ENCODE results near the gene KCNQ5.

Gene KCNQ5

GRCh38 chr6:73107016-73107415 is 485.2 kb downstream of the KCNQ5 start:
- Histone ChIP-seq H3K36me3 (replicated peaks in 1 of 2; ENCODE audit: control insufficient read depth in 2 of 2, insufficient read depth in 2 of 2, low read length in 2 of 2) (no peaks in the 10 kb centered on the region), H3K4me1 (ENCODE audit: control insufficient read depth in 2 of 2, insufficient read depth in 1 of 2, low read depth in 1 of 2, low read length in 2 of 2) (no peaks in the 10 kb centered on the region), H3K9me3 (replicated peaks in 1 of 2; ENCODE audit: control insufficient read depth in 2 of 2, insufficient read depth in 1 of 2, low read depth in 1 of 2, low read length in 2 of 2) (no peaks in the 10 kb centered on the region), H3K9ac (ENCODE audit: low read depth, low read length, poor library complexity) (no peak overlapping the region), H3K4ac (ENCODE audit: low read length) (no peak overlapping the region), H2BK5ac (ENCODE audit: low read length) (no peak overlapping the region), H3K14ac (ENCODE audit: low read length) (no peak overlapping the region), H2BK120ac (ENCODE audit: low read depth, low read length) (no peak overlapping the region), H4K91ac (ENCODE audit: low read depth, low read length, poor library complexity) (no peak overlapping the region), H2AK5ac (ENCODE audit: low read depth, low read length) (no peak overlapping the region), H3K23ac (ENCODE audit: low read depth, low read length, poor library complexity) (no peak overlapping the region), H3K79me1 (ENCODE audit: low read depth, low read length) (no peaks in the 10 kb centered on the region), H3K18ac (ENCODE audit: low read length) (no peak overlapping the region), H3K27ac (replicated peaks; ENCODE audit: low read length) (no peak overlapping the region), H2BK15ac (ENCODE audit: low read length) (no peak overlapping the region), H2AFZ (ENCODE audit: low read length) (no peak overlapping the region), H3K4me3 (ENCODE audit: low read length in 2 of 2) (no peak overlapping the region), H2BK12ac (ENCODE audit: low read length) (no peak overlapping the region), H4K8ac (ENCODE audit: low read depth, low read length) (no peak overlapping the region), H3K4me2 (ENCODE audit: insufficient read depth, low read length, poor library complexity, severe bottlenecking) (no peak overlapping the region), H3K27me3 (ENCODE audit: control insufficient read depth in 3 of 3, insufficient read depth in 3 of 3, low read depth in 1 of 3, low read length in 3 of 3) (no peaks in the 10 kb centered on the region)
- no CpG with 5 or more reads among the region's 1 CpG for WGBS, 2 donors (ENCODE audit: extremely low coverage in 2 of 2, insufficient read length in 2 of 2, insufficient replicate concordance in 1 of 2)
- no peak for DNase-seq (ENCODE audit: low spot score)

- no peak overlapping the region for H2BK120ac ChIP-seq (ENCODE audit: low read depth, low read length)
- no peak overlapping the region for H2BK12ac ChIP-seq (ENCODE audit: low read length)
- no peaks in the 10 kb centered on the region for H3K79me1 ChIP-seq (ENCODE audit: low read depth, low read length)
- no peak overlapping the region for H3K27ac ChIP-seq (replicated peaks; ENCODE audit: low read length)
- no peak overlapping the region for H2BK5ac ChIP-seq (ENCODE audit: low read length)
- H4K91ac ChIP-seq (ENCODE audit: low read depth, low read length, poor library complexity), result no peak overlapping the region
- no peak overlapping the region for H3K4me3 ChIP-seq (ENCODE audit: low read length in 2 of 2)
- H3K9me3 ChIP-seq (replicated peaks in 1 of 2; ENCODE audit: control insufficient read depth in 2 of 2, insufficient read depth in 1 of 2, low read depth in 1 of 2, low read length in 2 of 2), result no peaks in the 10 kb centered on the region
- no peak for DNase-seq (ENCODE audit: low spot score)
- H3K36me3 ChIP-seq (replicated peaks in 1 of 2; ENCODE audit: control insufficient read depth in 2 of 2, insufficient read depth in 2 of 2, low read length in 2 of 2), result no peaks in the 10 kb centered on the region
- H3K9ac ChIP-seq (ENCODE audit: low read depth, low read length, poor library complexity), result no peak overlapping the region
- no peak overlapping the region for H2BK15ac ChIP-seq (ENCODE audit: low read length)
- no peak overlapping the region for H4K8ac ChIP-seq (ENCODE audit: low read depth, low read length)
- H3K23ac ChIP-seq (ENCODE audit: low read depth, low read length, poor library complexity), result no peak overlapping the region
- H3K14ac ChIP-seq (ENCODE audit: low read length), result no peak overlapping the region
- no peak overlapping the region for H3K18ac ChIP-seq (ENCODE audit: low read length)
- no CpG with 5 or more reads among the region's 3 CpGs for WGBS, 2 donors (ENCODE audit: extremely low coverage in 2 of 2, insufficient read length in 2 of 2, insufficient replicate concordance in 1 of 2)
- H2AFZ ChIP-seq (ENCODE audit: low read length), result no peak overlapping the region
- no peak overlapping the region for H3K4me2 ChIP-seq (ENCODE audit: insufficient read depth, low read length, poor library complexity, severe bottlenecking)
- H3K27me3 ChIP-seq (ENCODE audit: control insufficient read depth in 3 of 3, insufficient read depth in 3 of 3, low read depth in 1 of 3, low read length in 3 of 3), result no peaks in the 10 kb centered on the region
- no peak overlapping the region for H2AK5ac ChIP-seq (ENCODE audit: low read depth, low read length)
- no peaks in the 10 kb centered on the region for H3K4me1 ChIP-seq (ENCODE audit: control insufficient read depth in 2 of 2, insufficient read depth in 1 of 2, low read depth in 1 of 2, low read length in 2 of 2)
- no peak overlapping the region for H3K4ac ChIP-seq (ENCODE audit: low read length)
These were observed 487.1 kb downstream of the KCNQ5 start for GRCh38 chr6:73108949-73109348.

- Histone ChIP-seq H2AFZ (ENCODE audit: low read length) (no peak overlapping the region), H3K79me1 (ENCODE audit: low read depth, low read length) (no peaks in the 10 kb centered on the region), H4K8ac (ENCODE audit: low read depth, low read length) (no peak overlapping the region), H3K23ac (ENCODE audit: low read depth, low read length, poor library complexity) (no peak overlapping the region), H3K9me3 (replicated peaks in 1 of 2; ENCODE audit: control insufficient read depth in 2 of 2, insufficient read depth in 1 of 2, low read depth in 1 of 2, low read length in 2 of 2) (no peaks in the 10 kb centered on the region), H3K27me3 (ENCODE audit: control insufficient read depth in 3 of 3, insufficient read depth in 3 of 3, low read depth in 1 of 3, low read length in 3 of 3) (no peaks in the 10 kb centered on the region), H3K14ac (ENCODE audit: low read length) (no peak overlapping the region), H2BK5ac (ENCODE audit: low read length) (no peak overlapping the region), H3K18ac (ENCODE audit: low read length) (no peak overlapping the region), H4K91ac (ENCODE audit: low read depth, low read length, poor library complexity) (no peak overlapping the region), H3K4me2 (ENCODE audit: insufficient read depth, low read length, poor library complexity, severe bottlenecking) (no peak overlapping the region), H3K9ac (ENCODE audit: low read depth, low read length, poor library complexity) (no peak overlapping the region), H3K27ac (replicated peaks; ENCODE audit: low read length) (no peak overlapping the region), H3K4me1 (ENCODE audit: control insufficient read depth in 2 of 2, insufficient read depth in 1 of 2, low read depth in 1 of 2, low read length in 2 of 2) (no peaks in the 10 kb centered on the region), H2BK120ac (ENCODE audit: low read depth, low read length) (no peak overlapping the region), H3K4ac (ENCODE audit: low read length) (no peak overlapping the region), H3K4me3 (ENCODE audit: low read length in 2 of 2) (no peak overlapping the region), H2AK5ac (ENCODE audit: low read depth, low read length) (no peak overlapping the region), H2BK15ac (ENCODE audit: low read length) (no peak overlapping the region), H2BK12ac (ENCODE audit: low read length) (no peak overlapping the region), H3K36me3 (replicated peaks in 1 of 2; ENCODE audit: control insufficient read depth in 2 of 2, insufficient read depth in 2 of 2, low read length in 2 of 2) (no peaks in the 10 kb centered on the region)
- no CpG with 5 or more reads among the region's 3 CpGs for WGBS, 2 donors (ENCODE audit: extremely low coverage in 2 of 2, insufficient read length in 2 of 2, insufficient replicate concordance in 1 of 2)
- no peak for DNase-seq (ENCODE audit: low spot score)
These were observed 487.8 kb downstream of the KCNQ5 start for GRCh38 chr6:73109659-73110058.

GRCh38 chr6:73116330-73116729 is 494.5 kb downstream of the KCNQ5 start:
- H2AK5ac ChIP-seq (ENCODE audit: low read depth, low read length), result no peak overlapping the region
- no peak overlapping the region for H3K14ac ChIP-seq (ENCODE audit: low read length)
- H3K27me3 ChIP-seq (ENCODE audit: control insufficient read depth in 3 of 3, insufficient read depth in 3 of 3, low read depth in 1 of 3, low read length in 3 of 3), result no peaks in the 10 kb centered on the region
- no peak overlapping the region for H2BK5ac ChIP-seq (ENCODE audit: low read length)
- no peak overlapping the region for H2BK12ac ChIP-seq (ENCODE audit: low read length)
- no peaks in the 10 kb centered on the region for H3K9me3 ChIP-seq (replicated peaks in 1 of 2; ENCODE audit: control insufficient read depth in 2 of 2, insufficient read depth in 1 of 2, low read depth in 1 of 2, low read length in 2 of 2)
- no peak overlapping the region for H2BK120ac ChIP-seq (ENCODE audit: low read depth, low read length)
- no peak overlapping the region for H3K4ac ChIP-seq (ENCODE audit: low read length)
- H3K4me3 ChIP-seq (ENCODE audit: low read length in 2 of 2), result no peak overlapping the region
- no peak overlapping the region for H3K18ac ChIP-seq (ENCODE audit: low read length)
- H3K27ac ChIP-seq (replicated peaks; ENCODE audit: low read length), result no peak overlapping the region
- no peak overlapping the region for H2BK15ac ChIP-seq (ENCODE audit: low read length)
- no peak overlapping the region for H3K9ac ChIP-seq (ENCODE audit: low read depth, low read length, poor library complexity)
- H3K4me1 ChIP-seq (ENCODE audit: control insufficient read depth in 2 of 2, insufficient read depth in 1 of 2, low read depth in 1 of 2, low read length in 2 of 2), result no peaks in the 10 kb centered on the region
- H4K8ac ChIP-seq (ENCODE audit: low read depth, low read length), result no peak overlapping the region
- no peaks in the 10 kb centered on the region for H3K79me1 ChIP-seq (ENCODE audit: low read depth, low read length)
- H3K4me2 ChIP-seq (ENCODE audit: insufficient read depth, low read length, poor library complexity, severe bottlenecking), result no peak overlapping the region
- no peak overlapping the region for H2AFZ ChIP-seq (ENCODE audit: low read length)
- no peak for DNase-seq (ENCODE audit: low spot score)
- no peaks in the 10 kb centered on the region for H3K36me3 ChIP-seq (replicated peaks in 1 of 2; ENCODE audit: control insufficient read depth in 2 of 2, insufficient read depth in 2 of 2, low read length in 2 of 2)
- H4K91ac ChIP-seq (ENCODE audit: low read depth, low read length, poor library complexity), result no peak overlapping the region
- WGBS, 2 donors (ENCODE audit: extremely low coverage in 2 of 2, insufficient read length in 2 of 2, insufficient replicate concordance in 1 of 2), result no CpG with 5 or more reads among the region's 3 CpGs
- H3K23ac ChIP-seq (ENCODE audit: low read depth, low read length, poor library complexity), result no peak overlapping the region
